HG02981 (cell line): ENCODE measurements around the gene GABRG3.

Experiments used
- ATAC-seq: cut with Tn5 transposase; IDR thresholded peaks from one replicate; pipeline ENCODE4 v1.9.1; 2021; ENCODE audit warnings: mild to moderate bottlenecking, moderate library complexity; ENCODE audit not compliant: unreplicated experiment

Gene GABRG3

GRCh38 chr15:27487846-27488245 is 516.9 kb downstream of the GABRG3 start:
- no peak for ATAC-seq

DNA sequence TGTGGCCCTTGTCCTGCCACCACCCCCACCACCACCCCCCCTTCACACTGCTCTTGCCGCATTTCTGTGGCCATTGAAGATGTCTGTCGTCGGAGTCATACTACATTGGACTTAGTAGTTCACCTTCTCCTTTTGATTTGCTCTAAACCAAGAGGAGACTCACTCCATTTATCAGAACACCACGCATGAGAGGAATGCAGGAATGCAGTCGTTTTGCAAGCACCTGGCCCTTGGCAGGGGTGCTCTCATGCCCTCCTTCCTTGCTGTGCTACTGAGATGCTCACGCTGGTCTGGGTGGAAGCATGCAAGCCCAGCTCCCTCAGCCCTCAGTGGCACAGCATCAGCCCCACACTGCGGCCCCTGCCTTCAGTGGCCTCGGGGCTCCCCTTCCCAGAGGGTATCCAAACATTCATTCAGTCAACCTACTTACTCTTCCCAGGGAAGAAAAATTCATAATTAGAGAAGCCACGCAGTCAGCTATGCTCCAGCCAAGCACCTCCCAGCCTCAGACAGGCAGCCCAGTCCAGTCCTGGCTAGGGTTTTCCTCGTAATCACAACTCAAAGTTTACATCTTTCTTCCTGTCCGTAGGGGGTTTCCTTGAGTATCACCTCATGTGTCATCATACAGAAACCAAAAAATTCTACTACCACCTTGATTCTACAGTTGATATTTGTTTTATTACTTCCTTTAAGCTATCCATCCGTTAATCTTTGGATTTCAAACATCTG is 520.0 kb downstream of the GABRG3 start:
- ATAC-seq: no peak

GRCh38 chr15:27491666-27492621 is 521.0 kb downstream of the GABRG3 start:
- ATAC-seq: no peak

GRCh38 chr15:27495963-27496459 is 525.0 kb downstream of the GABRG3 start:
- no peak for ATAC-seq

- ATAC-seq: no peak
These were observed 527.7 kb downstream of the GABRG3 start for GRCh38 chr15:27498700-27499099.

DNA sequence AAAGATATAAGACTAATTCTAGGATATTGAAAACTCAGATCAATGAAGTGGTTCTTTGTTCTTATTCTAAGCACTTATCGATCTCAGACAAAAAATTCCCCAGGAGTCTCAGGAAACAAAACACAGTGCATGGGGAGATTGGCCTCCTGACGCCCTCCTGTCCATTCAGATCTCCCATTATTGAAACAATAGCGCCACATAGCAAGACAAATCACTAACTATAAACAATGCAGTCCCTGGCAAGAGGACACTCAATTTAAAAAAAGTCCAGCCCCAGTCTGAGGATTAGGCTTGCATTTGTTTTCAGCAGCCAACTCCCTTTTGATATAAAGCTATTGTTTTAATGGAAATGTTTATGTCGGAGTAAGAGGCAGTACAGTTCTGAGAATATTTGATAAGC is 528.2 kb downstream of the GABRG3 start:
- ATAC-seq: no peak

- ATAC-seq: no peak
These were observed 528.7 kb downstream of the GABRG3 start for GRCh38 chr15:27499719-27500118.

GRCh38 chr15:27500206-27500605 is 529.2 kb downstream of the GABRG3 start:
- no peak for ATAC-seq

DNA sequence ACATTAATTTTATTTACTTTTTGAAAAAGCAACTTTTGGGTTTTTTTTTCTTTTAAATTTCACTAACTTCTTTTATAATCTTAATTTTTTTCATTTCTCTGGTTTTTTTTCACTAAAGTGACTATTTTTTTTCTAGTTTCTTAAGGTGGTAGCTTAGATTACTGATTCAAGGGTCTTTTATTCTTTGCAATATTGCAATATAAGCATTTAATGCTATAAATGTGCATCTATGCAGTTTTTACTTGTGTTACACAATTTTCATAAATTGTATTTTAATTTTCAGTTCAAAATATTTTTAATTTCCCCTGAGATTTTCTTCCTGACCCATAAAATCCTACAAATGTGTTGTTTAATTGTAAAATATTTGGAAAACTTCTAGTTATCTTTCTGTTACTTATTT is 535.8 kb downstream of the GABRG3 start:
- no peak for ATAC-seq

DNA sequence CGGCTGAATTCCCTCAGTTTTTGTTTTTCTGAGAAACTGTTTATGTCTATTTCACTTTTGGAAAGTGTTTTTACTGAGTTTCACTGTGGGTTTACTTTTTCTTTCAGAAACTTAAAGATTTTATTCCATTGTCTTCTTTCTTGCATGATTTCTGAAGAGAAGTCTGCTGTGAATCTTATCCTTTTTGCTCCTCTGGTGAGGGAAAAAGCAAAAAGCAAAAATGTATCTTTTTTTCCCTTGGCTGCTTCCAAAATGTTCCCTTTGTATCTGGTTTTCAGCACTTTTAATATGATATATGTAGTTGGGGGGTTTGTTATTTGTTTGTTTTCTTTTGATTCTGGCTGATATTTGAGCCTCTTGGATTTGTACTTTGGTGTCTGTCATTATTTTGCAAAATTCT is 538.0 kb downstream of the GABRG3 start:
- ATAC-seq: no peak

GRCh38 chr15:27512281-27513001 is 541.5 kb downstream of the GABRG3 start:
- no peak for ATAC-seq

DNA sequence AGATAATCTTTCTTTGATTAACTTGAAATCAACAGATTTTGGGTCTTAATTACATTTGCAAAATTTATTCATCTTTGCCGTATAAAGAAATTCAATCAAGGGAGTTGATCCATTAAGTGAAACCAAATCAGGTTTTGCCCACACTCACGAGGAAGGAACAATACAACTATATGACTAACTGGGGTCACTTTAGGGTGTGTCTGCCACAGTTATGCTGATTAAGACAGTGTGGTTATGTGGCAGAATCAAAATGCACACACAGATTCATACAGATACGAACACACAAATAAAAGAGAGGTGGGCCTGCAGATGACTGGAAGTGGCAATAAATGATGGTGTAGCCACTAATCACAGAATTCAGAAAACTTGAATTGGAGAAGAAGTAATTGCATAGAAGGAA is 543.5 kb downstream of the GABRG3 start:
- no peak for ATAC-seq

DNA sequence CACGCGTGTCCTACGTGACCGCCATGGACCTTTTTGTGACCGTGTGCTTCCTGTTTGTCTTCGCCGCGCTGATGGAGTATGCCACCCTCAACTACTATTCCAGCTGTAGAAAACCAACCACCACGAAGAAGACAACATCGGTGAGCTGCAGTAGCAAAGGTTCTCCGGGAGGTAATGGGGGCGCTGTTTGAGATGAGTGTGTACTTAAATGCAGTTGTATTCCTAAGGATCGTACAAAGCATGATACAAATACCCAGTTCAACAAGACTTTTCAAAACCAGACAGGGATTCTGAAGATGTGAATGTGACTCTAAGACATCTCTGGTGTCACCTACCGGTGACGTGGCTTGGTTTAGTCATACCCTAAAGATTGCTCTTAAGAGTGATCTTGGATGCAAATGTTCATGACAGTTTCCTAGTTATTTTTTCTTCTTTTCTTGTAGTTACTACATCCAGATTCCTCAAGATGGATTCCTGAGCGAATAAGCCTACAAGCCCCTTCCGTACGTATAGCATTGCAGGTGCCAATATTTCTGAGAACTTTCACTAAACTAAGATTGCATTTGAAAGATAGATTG is 556.6 kb downstream of the GABRG3 start:
- ATAC-seq: no peak

DNA sequence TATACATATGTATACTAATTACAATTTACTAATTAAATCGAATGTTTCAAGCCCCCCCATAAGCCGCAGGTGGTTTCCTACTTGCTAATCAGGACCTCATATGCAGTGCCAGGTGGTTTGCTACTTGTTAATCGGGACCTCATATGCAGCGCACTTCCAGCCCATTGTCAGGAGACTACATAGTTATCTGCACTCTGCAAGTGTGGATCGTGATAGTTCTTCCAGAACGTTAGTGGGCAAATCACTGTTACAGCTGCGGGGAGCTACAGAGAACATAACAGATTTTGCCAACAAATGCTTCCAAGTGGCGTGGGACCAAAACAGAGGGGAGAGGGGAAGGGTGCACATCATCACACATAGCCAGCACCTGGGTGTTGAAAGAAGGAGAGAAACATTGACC is 558.4 kb downstream of the GABRG3 start:
- ATAC-seq: no peak

DNA sequence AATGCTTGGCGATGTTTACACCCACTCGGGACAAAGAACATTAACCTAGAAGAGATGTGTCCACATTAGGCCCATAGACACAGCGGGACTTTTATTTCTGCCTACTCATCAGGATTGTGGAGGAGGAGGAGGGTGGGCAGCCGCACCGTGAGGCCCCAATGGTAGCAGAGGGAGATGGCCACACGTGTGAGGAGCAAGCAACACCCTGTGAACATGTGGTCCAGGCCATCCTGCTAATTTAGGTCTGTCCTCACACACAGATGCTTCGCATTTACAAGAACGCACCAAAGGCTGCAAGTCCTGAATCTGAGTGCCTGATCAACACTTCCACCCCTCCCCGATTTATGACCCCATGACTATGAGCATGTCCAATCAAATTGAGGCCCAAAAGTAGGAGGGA is 560.0 kb downstream of the GABRG3 start:
- ATAC-seq: no peak

- ATAC-seq: no peak
These were observed 561.4 kb downstream of the GABRG3 start for GRCh38 chr15:27532358-27532757.

DNA sequence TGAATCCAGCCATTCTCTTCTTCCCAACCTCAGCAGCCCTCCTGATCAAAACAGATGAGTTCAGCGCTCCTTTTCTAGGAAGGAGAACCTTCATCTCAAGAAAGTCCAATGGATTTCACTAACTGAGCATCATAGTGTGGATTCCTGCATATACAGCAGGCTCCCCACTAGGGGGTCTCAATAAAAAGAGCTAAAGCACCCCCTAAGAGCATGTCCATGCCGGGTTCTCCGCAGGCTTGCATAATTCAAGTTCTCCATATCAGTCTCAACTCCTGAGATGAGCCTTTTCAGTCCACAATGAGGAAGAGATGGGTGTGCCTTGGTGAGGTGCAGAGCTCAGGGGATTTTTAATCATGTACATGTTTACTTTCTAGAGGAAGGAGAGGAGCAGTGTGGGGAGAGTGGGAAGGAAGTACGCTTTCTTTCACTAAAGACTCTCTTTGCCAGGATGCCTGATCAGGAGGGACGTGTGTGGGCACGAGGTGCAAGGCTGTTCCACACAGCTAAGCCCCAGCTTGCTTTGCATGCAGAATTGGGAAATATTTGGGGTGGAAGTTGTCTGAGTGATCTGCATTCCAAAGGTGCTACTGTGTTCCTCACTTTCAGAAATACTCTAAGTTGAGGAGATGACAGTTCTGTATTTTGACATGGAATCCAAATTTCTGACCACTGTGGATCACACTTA is 564.6 kb downstream of the GABRG3 start:
- ATAC-seq: no peak

- ATAC-seq: no peak
These were observed 567.3 kb downstream of the GABRG3 start for GRCh38 chr15:27538325-27538724.

DNA sequence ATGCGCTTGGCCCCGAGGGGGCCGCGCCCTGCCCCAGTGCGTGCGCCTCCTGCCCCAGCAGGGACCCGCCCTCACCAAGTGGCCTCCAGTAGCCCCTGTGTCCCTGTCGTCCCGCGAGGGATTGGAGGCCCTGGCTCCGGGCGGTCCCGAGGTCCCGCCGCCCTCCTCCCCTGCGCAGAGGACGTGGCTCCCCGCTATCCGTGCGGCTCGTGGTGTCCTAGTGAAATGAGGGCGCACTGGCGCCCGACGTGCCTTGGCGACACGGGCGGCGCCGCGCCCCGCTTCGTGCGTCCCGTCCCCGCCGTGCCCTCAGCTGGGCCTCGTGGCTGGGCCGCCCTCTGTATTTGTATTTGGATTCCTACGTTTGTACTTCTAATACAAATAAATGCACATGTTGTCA is 570.6 kb downstream of the GABRG3 start:
- ATAC-seq: no peak

DNA sequence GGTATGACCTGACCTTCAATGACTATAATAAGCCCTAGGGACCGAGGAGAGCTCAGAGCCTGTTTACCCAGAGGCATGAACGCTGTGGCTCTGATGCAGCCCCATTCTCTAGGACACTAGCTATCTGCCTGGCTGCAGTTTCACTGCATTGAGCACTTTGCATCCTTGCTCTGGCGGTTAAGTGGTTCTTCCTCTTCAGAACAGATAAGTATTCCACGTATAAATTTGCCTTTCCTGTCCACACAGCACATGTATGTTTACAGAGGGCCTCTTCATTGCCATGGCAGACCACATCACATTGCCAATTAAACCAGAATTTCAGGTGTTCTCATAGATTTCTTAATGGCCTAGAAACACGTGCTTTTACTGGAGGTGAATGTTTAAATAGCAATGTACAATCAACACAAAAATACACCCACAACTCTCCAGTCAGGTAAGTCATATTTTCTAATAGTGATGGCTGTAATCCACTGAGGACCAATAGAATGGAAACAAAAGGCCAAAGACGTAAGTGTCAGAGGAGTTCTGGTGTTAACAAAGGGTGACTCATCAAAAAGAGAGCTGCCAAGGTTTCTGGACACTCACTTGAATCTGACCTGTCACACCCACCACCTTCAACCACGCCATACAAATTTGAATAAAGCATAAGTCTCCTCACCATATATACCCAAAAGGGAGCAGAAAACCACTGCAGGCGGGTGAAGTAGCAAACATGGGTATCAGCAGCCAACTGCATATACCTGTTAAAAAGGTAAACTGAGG is 574.7 kb downstream of the GABRG3 start:
- no peak for ATAC-seq
